Measurements from ENCODE around the gene ASCL1.

DNA sequence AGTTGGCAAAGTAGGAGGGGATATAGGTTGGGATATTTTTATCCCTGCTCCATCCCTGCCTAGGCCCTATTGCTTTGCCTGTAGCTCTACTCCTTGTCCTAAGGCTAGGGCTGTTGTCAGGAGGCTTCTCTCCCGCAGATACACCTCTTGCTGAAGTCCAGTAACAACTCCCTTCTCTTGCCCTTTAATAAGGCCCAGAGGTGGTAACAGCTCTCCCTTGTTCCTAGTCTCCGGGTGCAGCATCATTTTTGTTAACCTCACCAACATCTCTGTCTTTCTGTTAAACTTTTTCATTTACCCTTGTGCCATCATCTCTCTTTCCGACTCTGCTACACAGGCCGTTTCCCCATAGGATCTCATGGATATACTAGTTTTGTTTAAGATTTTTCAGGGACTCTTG is 6.3 kb downstream of the ASCL1 start:
- TF ChIP-seq RFX5 (IDR thresholded peaks at IDR 0.05; ENCODE audit: low read depth, low read length), result no peak
- no peak for TF ChIP-seq POLR2AphosphoS5 (IDR thresholded peaks at IDR 0.05; ENCODE audit: low read length)
